ENCODE measurements around the gene FOXD4L6.
"Not testable (repeated sequence)": the region's sequence is repeated elsewhere in the genome, so short reads cannot be mapped to it uniquely, and the experiment has no call there.

FOXD4L6 gene

GRCh38 chr9:41104542-41104941 lies 23.9 kb downstream of the FOXD4L6 start:
- H3K36me3 ChIP-seq (ENCODE audit: insufficient read depth); H3K4me2 ChIP-seq; H2AFZ ChIP-seq (ENCODE audit: low read depth); H4K20me1 ChIP-seq (ENCODE audit: insufficient read depth); H3K4me1 ChIP-seq (ENCODE audit: low read depth, poor library complexity, severe bottlenecking); H3K27me3 ChIP-seq (ENCODE audit: insufficient read depth, low read depth); H3K4me3 ChIP-seq (IDR thresholded peaks at IDR 0.05; ENCODE audit: insufficient read depth, low read depth, low read length); H3K27ac ChIP-seq; H3K9ac ChIP-seq; H3K79me2 ChIP-seq (ENCODE audit: insufficient read depth, low read depth): not testable (repeated sequence)

GRCh38 chr9:41100508-41100907 lies 28.0 kb downstream of the FOXD4L6 start:
- H3K4me2 ChIP-seq; H3K4me3 ChIP-seq (IDR thresholded peaks at IDR 0.05; ENCODE audit: insufficient read depth, low read depth, low read length); H4K20me1 ChIP-seq (ENCODE audit: insufficient read depth); H3K27me3 ChIP-seq (ENCODE audit: insufficient read depth, low read depth); H2AFZ ChIP-seq (ENCODE audit: low read depth); H3K9ac ChIP-seq; H3K4me1 ChIP-seq (ENCODE audit: low read depth, poor library complexity, severe bottlenecking); H3K36me3 ChIP-seq (ENCODE audit: insufficient read depth); H3K79me2 ChIP-seq (ENCODE audit: insufficient read depth, low read depth); H3K27ac ChIP-seq: not testable (repeated sequence)

GRCh38 chr9:41098759-41099158 lies 29.7 kb downstream of the FOXD4L6 start:
- not testable (repeated sequence) for H3K4me2 ChIP-seq; H3K36me3 ChIP-seq (ENCODE audit: insufficient read depth); H3K79me2 ChIP-seq (ENCODE audit: insufficient read depth, low read depth); H3K4me3 ChIP-seq (IDR thresholded peaks at IDR 0.05; ENCODE audit: insufficient read depth, low read depth, low read length); H3K9ac ChIP-seq; H2AFZ ChIP-seq (ENCODE audit: low read depth); H3K27ac ChIP-seq; H3K4me1 ChIP-seq (ENCODE audit: low read depth, poor library complexity, severe bottlenecking); H3K27me3 ChIP-seq (ENCODE audit: insufficient read depth, low read depth); H4K20me1 ChIP-seq (ENCODE audit: insufficient read depth)

GRCh38 chr9:41095060-41095459 lies 33.4 kb downstream of the FOXD4L6 start:
- not testable (repeated sequence) for H3K4me2 ChIP-seq; H3K9ac ChIP-seq; H3K36me3 ChIP-seq (ENCODE audit: insufficient read depth); H3K79me2 ChIP-seq (ENCODE audit: insufficient read depth, low read depth); H3K27me3 ChIP-seq (ENCODE audit: insufficient read depth, low read depth); H4K20me1 ChIP-seq (ENCODE audit: insufficient read depth); H2AFZ ChIP-seq (ENCODE audit: low read depth); H3K27ac ChIP-seq; H3K4me1 ChIP-seq (ENCODE audit: low read depth, poor library complexity, severe bottlenecking); H3K4me3 ChIP-seq (IDR thresholded peaks at IDR 0.05; ENCODE audit: insufficient read depth, low read depth, low read length)

- H4K20me1 ChIP-seq (ENCODE audit: insufficient read depth): not testable (repeated sequence)
These were observed 34.3 kb downstream of the FOXD4L6 start for GRCh38 chr9:41094010-41094773.

GRCh38 chr9:41090922-41091321 lies 37.6 kb downstream of the FOXD4L6 start:
- H3K9ac ChIP-seq; H3K27me3 ChIP-seq (ENCODE audit: insufficient read depth, low read depth); H2AFZ ChIP-seq (ENCODE audit: low read depth); H3K36me3 ChIP-seq (ENCODE audit: insufficient read depth); H3K27ac ChIP-seq; H3K4me1 ChIP-seq (ENCODE audit: low read depth, poor library complexity, severe bottlenecking); H4K20me1 ChIP-seq (ENCODE audit: insufficient read depth); H3K4me2 ChIP-seq; H3K4me3 ChIP-seq (IDR thresholded peaks at IDR 0.05; ENCODE audit: insufficient read depth, low read depth, low read length); H3K79me2 ChIP-seq (ENCODE audit: insufficient read depth, low read depth): not testable (repeated sequence)

More at GRCh38 chr9:41094010-41094773, 34.3 kb downstream of the FOXD4L6 start:
- not testable (repeated sequence) for H3K9ac ChIP-seq; H3K27ac ChIP-seq; H3K4me3 ChIP-seq (IDR thresholded peaks at IDR 0.05; ENCODE audit: insufficient read depth, low read depth, low read length); H3K4me1 ChIP-seq (ENCODE audit: low read depth, poor library complexity, severe bottlenecking); H3K4me2 ChIP-seq; H3K36me3 ChIP-seq (ENCODE audit: insufficient read depth); H3K27me3 ChIP-seq (ENCODE audit: insufficient read depth, low read depth); H2AFZ ChIP-seq (ENCODE audit: low read depth); H3K79me2 ChIP-seq (ENCODE audit: insufficient read depth, low read depth)

GRCh38 chr9:41090386-41090785 lies 38.1 kb downstream of the FOXD4L6 start:
- not testable (repeated sequence) for H3K27ac ChIP-seq; H2AFZ ChIP-seq (ENCODE audit: low read depth); H3K4me3 ChIP-seq (IDR thresholded peaks at IDR 0.05; ENCODE audit: insufficient read depth, low read depth, low read length); H3K4me1 ChIP-seq (ENCODE audit: low read depth, poor library complexity, severe bottlenecking); H4K20me1 ChIP-seq (ENCODE audit: insufficient read depth); H3K36me3 ChIP-seq (ENCODE audit: insufficient read depth); H3K79me2 ChIP-seq (ENCODE audit: insufficient read depth, low read depth); H3K9ac ChIP-seq; H3K4me2 ChIP-seq; H3K27me3 ChIP-seq (ENCODE audit: insufficient read depth, low read depth)
